SK-N-MC (cell line): ENCODE results near the gene PTDSS2.

ENCODE experiments used
- EZH2 ChIP-seq: fragments of 200-600 bp; sonication (generic); IDR thresholded peaks from one replicate; pipeline ENCODE4 v1.6.1; 2017; ENCODE audit warnings: antibody characterized with exemption
- POLR2AphosphoS5 ChIP-seq: IDR thresholded peaks from 2 replicates; pipeline ENCODE4 v1.6.1; 2012; ENCODE audit warnings: mild to moderate bottlenecking, low read depth, low read length, borderline replicate concordance

- TF ChIP-seq EZH2 (no peak), POLR2AphosphoS5 (no peak)
Measured at GRCh38 chr11:429391-429790, 20.7 kb upstream of the PTDSS2 start.
